Epithelial cell of prostate (primary cell): ENCODE data around the gene NEURL2.
"Not testable (repeated sequence)": the region's sequence is repeated elsewhere in the genome, so short reads cannot be mapped to it uniquely, and the experiment has no call there.

Source experiments
- DNase-seq: peaks from one replicate; pipeline ENCODE4 v3.0.0-alpha.2; 2011; ENCODE audit warnings: low read depth, low spot score
- H3K27ac ChIP-seq: fragments of 450-650 bp; 2 replicates; pipeline ENCODE4 v1.5.1; 2017; ENCODE audit warnings: mild to moderate bottlenecking

Gene NEURL2

DNA sequence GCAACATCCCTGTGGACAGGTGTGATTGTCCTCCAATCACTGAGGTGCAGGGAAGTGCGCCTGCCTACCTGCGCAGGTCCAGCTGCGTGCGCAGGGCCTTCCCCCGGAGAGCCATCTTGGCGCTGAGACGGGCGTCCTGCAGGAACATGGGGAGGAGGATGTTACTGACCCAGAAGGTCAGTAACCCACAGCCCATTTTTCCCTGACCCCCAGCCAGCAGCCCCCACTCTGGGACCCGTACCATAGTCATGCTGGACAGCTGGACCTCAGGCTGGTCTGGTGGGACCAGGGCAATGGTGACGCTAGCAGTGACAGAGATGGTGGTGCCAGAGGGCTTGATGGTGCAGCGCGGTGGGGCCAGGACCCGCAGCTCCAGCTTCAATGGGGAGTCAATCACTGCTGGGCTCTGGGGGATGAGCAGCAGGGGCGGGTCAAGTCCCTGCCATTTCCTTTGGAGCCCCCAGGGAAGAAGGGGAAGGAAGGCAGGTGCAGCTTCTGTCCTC, 11.2 kb upstream of the NEURL2 start:
- no peak for DNase-seq
- H3K27ac ChIP-seq: no peak overlapping the region

DNA sequence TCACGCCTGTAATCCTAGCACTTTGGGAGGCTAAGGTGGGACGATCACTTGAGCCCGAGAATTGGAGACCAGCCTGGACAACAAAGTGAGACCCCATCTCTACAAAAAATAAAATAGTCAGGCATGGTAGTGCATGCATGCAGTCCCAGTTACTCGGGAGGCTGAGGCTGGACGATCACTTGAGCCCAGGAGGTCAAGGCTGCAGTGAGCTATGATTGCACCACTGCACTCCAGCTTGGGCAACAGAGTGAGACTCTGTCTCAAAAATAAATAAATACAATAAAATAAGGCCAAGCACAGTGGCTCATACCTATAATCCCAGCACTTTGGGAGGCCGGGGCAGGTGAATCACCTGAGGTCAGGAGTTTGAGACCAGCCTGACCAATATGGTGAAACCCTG, 10.3 kb upstream of the NEURL2 start:
- not testable (repeated sequence) for DNase-seq, H3K27ac ChIP-seq

DNA sequence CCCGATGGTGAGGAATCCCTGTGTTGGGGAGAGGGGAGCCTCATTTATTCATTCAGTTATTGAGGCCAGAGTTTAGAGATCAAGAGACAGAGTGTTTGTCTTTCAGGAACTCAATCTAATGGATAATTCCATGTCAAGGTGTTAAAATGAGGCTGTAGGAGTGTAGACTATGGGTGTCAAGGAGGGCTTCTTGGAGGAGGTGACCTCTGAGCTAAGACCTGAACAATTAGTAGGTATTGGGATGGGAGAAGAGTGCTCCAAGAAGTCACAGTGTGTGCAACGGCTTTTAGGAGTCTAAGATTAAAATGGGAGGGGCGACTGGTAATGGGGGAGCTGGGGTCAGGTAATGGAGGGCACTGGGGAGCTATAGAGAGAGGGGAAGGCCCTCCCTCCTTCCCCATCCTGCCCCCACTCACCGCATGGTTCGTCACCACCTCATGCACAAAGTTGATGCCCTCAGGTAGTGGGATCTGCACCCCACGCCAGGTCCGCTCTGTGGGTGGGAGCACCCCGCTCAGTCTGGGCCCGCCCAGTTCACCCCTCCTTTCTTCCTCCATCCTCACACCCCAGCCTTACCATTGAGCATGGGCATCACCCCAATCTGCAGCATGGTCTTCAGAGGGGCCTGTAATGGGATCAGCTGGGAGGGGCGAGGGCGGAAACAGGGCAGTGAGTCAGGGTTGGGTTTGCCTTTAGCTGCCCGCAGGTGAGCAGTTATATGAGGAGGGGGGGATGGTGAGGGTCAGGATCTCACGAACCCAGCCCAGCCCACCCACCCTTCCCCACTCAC, 8.2 kb upstream of the NEURL2 start:
- no peak overlapping the region for H3K27ac ChIP-seq
- DNase-seq: no peak

- no peak for DNase-seq
- no peak overlapping the region for H3K27ac ChIP-seq
Observed at GRCh38 chr20:45898285-45898684, 7.3 kb upstream of the NEURL2 start.

GRCh38 chr20:45897692-45898091, 6.7 kb upstream of the NEURL2 start:
- H3K27ac ChIP-seq: no peak overlapping the region
- no peak for DNase-seq

GRCh38 chr20:45897289-45897688, 6.3 kb upstream of the NEURL2 start:
- no peak for DNase-seq
- no peak overlapping the region for H3K27ac ChIP-seq

DNA sequence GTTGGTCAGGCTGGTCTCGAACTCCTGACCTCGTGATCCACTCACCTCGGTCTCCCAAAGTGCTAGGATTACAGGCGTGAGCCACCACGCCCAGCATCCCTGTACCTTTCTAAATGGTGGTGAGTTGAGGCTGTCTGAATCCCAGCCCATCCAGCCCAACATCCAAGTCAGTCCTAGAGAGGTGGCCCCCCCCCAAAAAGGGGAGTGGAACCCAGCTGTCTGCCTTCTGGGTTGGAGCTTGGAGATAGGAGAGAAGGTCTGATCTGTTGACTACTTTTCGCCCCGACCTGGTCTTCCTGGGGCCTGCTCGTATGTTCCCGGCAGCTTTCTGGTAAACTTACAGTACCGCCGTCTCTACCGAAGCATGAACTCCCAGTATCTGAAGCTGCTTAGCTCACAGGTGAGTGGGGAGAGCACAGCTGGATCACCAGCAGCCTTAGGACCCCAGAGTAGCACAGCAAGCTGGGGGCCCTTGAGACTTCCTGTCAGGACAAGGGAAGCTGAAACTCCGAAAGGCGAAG, 5.7 kb upstream of the NEURL2 start:
- H3K27ac ChIP-seq: no peak overlapping the region
- no peak for DNase-seq

GRCh38 chr20:45894797-45895196, 3.8 kb upstream of the NEURL2 start:
- DNase-seq: no peak
- no peak overlapping the region for H3K27ac ChIP-seq

DNA sequence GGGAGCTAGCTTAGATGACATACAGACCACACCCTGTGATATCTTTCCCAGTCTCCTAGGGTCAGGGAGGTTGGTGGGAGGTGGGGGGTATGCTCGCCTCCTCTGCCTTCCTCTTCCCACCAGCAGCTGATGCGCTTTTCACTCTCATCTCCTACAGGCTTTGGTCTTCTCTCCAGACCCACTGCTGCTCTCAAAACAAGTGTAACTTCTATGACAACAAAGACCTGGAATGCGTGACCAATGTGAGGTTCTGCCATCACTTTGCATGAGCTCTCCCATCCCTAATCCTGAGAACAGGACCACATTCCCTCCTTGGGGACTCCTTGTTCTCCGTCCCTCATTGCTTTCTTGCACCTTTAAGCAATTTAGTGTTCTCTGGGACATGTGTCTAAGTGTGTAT, 2.8 kb upstream of the NEURL2 start:
- no peak overlapping the region for H3K27ac ChIP-seq
- DNase-seq: no peak

DNA sequence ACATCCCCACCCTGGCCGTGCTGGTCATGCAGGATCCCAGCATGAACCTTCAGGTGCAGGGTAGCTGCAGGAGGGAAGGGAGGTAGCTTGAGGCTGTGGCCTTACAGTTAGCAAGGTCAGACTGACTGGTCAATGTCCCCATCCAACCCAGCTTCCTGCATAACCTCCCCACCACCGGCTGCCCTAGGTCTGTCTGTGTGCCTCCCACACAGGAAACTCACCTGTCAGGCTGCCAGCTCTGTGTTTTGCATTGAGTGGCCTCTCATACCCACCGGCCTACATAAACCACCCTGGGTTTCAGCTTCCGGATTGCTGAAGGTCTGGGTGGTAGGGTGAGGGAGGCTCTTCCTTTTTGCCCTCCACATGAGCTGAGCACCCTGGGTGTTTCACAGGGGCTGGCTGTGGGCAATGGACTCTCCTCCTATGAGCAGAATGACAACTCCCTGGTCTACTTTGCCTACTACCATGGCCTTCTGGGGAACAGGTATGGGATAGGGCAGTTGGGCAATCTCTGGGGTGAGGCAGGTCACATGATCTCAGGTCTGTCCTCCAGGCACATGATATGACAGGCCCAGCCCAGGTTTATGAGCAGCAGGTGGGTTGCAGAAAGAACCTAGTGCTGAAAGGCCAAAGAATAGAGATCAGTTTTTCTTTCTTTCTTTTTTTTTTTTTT, 2.0 kb upstream of the NEURL2 start:
- peak; percentile 18 for DNase-seq
- H3K27ac ChIP-seq: no peak overlapping the region

- DNase-seq: no peak
- no peak overlapping the region for H3K27ac ChIP-seq
Observed at GRCh38 chr20:45892049-45892825, 1.2 kb upstream of the NEURL2 start.

GRCh38 chr20:45890077-45890984, 677 bp downstream of the NEURL2 start:
- no peak overlapping the region for H3K27ac ChIP-seq
- DNase-seq: no peak

DNA sequence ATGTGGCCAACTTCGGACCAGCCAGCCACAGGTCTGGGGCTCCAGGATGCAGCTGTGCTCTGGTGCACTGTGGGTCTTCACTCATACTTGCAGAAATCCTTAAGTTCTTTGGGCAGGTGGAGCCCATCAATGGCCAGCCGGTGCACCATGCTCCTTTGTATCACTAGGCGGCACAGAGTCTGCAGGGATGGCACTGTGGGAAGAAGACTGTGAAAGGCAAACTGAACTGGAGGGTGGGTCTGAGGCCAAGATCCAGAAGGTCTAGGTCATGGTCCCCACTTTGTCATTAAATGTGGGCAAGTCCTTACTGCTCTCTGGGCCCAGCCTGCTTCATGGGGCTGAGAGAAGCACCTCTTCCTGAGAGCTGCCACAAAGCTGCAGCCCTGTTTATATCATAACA, 2.3 kb downstream of the NEURL2 start:
- DNase-seq: no peak
- no peak overlapping the region for H3K27ac ChIP-seq

DNA sequence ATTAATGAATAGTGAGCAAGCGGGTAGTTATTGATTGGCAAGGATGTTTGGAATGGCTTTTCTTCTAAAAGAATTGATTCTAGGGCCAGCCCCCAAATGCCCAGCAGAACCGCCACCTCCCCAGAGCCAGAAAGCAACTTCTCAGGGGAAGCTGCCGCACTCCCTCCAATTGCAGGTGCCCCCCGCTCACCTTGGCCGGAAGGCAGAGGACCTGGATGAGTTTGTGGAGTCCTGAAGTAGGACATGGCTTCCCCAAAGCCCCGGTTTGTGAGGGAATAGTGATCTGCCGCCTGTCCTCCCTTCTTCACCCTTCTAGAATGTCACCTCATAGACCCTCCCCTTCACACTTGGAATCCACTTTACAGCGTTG, 3.7 kb downstream of the NEURL2 start, which contains the start of gene SPATA25:
Gene SPATA25, minus strand, starts transcription at position 277 of the 370 bp plus-strand sequence. Its CDS starts 32 bp downstream, at position 245.
- no peak for DNase-seq
- H3K27ac ChIP-seq: no peak within 1 kb of the TSS

DNA sequence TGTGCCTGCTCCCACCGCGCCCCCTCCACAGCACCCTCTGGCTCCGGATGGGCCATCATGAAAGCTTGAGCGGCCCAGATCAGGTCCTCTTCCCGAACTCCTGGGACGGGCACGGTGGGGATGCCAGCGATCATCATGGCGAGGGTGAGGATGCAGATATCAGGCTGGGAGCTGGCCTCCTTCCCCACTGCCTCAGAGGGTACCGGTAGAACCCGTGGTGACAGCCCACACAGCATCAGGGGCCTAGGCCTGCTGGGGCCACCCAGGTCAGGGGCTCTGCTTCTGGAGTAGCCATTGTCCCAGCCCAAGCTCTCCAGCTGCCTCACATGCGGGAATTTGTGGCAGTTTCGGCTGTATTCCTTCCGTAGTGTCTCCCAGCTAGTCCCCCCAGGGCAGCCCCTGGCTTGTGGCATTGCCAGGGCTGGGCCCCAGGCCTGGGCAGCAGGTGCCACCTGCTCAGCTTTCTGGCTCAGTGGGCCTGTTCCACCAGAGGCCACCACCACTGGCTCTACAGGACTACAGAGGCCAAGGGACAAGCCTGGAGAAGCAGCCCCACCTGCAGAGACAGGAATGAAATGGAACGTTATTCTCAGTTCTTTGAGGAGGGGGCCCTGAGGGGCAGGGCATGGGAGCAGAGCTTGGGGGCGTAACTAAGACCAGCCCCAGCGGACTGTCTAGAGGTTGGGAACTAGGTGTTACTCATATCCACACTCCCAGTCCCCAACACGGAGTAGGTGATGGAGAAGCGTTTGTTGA, 4.2 kb downstream of the NEURL2 start:
- H3K27ac ChIP-seq: no peak overlapping the region

DNA sequence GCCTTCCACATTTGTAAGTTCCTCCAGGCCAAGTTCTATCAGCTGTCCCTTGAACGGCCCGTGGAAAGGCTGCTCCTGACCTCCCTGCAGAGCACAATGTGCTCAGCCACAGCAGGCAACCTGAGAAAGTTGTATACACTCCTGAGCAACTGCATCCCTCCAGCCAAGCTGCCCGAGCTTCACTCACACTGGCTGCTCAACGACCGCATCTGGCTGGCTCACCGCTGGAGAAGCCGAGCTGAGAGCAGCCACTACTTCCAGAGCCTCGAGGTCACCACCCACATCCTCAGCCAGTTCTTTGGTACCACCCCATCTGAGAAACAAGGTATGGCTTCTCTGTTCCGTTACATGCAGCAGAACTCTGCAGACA, 7.9 kb downstream of the NEURL2 start:
- no peak for DNase-seq
- no peak overlapping the region for H3K27ac ChIP-seq

More for the DNA sequence above, 4.2 kb downstream of the NEURL2 start:
- DNase-seq: no peak

DNA sequence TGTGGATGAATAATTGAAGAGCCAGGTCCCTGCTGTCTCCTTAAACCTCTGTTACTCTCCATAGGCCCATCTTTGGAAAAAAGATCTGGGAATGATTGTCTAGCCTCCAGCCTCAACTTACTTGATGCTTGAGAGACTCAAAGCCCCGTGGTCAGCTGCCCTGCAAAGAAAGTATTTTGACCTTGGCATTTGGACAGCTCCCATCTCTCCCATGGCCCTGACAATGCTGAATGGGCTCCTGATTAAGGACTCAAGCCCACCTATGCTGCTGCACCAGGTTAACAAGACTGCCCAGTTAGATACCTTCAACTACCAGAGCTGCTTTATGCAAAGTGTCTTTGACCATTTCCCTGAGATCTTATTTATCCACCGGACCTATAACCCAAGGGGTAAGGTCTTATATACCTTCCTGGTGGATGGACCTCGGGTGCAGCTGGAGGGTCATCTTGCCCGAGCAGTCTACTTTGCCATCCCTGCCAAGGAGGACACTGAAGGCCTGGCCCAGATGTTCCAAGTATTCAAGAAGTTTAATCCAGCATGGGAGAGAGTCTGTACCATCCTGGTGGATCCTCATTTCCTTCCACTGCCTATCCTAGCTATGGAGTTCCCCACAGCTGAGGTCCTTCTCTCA, 8.4 kb downstream of the NEURL2 start:
- no peak for DNase-seq
- H3K27ac ChIP-seq: no peak overlapping the region

DNA sequence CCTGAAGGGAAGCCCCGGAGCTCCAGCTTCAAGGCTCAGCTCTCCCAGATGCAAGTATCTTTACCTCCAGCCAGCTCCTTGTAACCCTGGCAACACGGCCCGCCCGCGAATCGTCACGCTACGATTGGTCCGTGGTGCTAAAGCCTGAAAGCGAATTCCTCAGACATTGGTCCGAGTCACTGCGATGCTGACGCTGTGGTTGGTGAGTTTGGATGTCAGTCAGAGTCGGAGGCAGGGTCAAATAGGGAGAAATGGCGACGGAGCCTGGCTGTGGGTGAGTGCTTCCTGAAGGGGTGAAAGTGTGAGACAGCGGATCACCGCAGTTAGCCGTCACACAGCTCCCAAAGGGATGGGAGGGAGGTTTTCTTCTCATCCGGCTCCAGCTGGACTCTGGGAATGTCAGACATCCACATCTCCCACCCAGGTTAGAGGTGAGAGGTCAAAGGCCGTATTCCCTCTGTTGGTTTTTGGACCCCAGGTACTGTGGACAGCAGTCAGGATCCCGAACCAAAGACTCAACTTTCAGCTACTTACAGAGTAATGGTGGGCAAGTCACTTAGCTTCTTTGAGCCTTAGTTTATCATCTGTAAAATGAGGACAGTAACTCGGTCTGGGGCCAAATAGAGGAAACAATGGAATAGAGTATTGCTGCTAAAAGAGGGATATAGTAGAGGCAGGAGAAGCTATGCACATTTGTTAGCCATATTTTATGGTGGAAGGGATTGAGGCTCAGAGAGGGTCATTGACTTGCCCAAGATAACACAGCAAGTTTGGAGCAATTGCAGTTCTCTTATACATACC, 9.8 kb downstream of the NEURL2 start, which contains the start of gene ZSWIM1:
Gene ZSWIM1, plus strand, starts transcription at position 240 of the 801 bp plus-strand sequence. CDS start 1,366 bp downstream, outside the sequence.
- peak within 1 kb of the TSS; percentile 38 for H3K27ac ChIP-seq
- peak; percentile 89 for DNase-seq
